Measurements from ENCODE around the gene C2CD5. TPM values are rescaled to one million over a fixed set of nuclear protein-coding genes. Genes with fewer than 3 reads are reported as not detected.

Gene C2CD5
- total RNA-seq, 1 donor from 2014 or later = 47.1 TPM

GRCh38 chr12:22473212-22473611, 71.1 kb downstream of the C2CD5 start:
- DNase-seq (ENCODE audit: low read depth, low spot score) = no peak
- Mint-ChIP-seq H3K36me3 (ENCODE audit: low read depth) (peaks cover 11% of the 10 kb centered on the region), H3K4me3 (no peak overlapping the region), H3K4me1 (peaks cover 11% of the 10 kb centered on the region), H3K27me3 (ENCODE audit: low read depth) (no peaks in the 10 kb centered on the region), H3K9me3 (no peaks in the 10 kb centered on the region), H3K27ac (ENCODE audit: unreplicated experiment) (no peak overlapping the region)
- TF ChIP-seq, protein P1, sequence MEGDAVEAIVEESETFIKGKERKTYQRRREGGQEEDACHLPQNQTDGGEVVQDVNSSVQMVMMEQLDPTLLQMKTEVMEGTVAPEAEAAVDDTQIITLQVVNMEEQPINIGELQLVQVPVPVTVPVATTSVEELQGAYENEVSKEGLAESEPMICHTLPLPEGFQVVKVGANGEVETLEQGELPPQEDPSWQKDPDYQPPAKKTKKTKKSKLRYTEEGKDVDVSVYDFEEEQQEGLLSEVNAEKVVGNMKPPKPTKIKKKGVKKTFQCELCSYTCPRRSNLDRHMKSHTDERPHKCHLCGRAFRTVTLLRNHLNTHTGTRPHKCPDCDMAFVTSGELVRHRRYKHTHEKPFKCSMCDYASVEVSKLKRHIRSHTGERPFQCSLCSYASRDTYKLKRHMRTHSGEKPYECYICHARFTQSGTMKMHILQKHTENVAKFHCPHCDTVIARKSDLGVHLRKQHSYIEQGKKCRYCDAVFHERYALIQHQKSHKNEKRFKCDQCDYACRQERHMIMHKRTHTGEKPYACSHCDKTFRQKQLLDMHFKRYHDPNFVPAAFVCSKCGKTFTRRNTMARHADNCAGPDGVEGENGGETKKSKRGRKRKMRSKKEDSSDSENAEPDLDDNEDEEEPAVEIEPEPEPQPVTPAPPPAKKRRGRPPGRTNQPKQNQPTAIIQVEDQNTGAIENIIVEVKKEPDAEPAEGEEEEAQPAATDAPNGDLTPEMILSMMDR (conservative IDR thresholded peaks at IDR 0.05) = no peak

- H3K9me3 Mint-ChIP-seq = no peaks in the 10 kb centered on the region
Observed at GRCh38 chr12:22467190-22467589, 77.2 kb downstream of the C2CD5 start.

DNA sequence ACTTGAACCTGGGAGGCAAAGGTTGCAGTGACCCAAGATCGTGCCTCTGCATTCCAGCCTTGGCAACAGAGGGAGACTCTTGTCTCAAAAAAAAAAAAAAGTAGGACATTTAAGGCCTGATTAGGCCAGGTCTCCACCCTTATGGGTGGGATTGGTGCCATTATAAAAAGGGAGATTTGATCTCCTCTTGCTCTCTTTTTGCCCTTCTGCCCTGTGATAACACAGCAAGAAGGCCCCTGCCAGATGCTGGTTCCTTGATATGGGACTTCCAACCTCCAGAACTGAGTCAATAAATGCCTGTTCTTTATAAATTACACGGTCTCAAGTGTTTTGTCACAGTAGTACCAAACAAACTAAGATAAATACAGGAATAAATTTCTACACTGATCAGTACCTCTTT, 81.0 kb downstream of the C2CD5 start:
- no peak for DNase-seq (ENCODE audit: low read depth, low spot score)
- Mint-ChIP-seq H3K4me1 (peaks cover 3% of the 10 kb centered on the region), H3K36me3 (ENCODE audit: low read depth) (no peaks in the 10 kb centered on the region), H3K27me3 (ENCODE audit: low read depth) (no peaks in the 10 kb centered on the region), H3K27ac (ENCODE audit: unreplicated experiment) (no peak overlapping the region), H3K9me3 (no peaks in the 10 kb centered on the region), H3K4me3 (no peak overlapping the region)
- TF ChIP-seq, protein P1 (conservative IDR thresholded peaks at IDR 0.05) = no peak

More at GRCh38 chr12:22467190-22467589, 77.2 kb downstream of the C2CD5 start:
- TF ChIP-seq, protein P1 (conservative IDR thresholded peaks at IDR 0.05) = no peak
- no peaks in the 10 kb centered on the region for H3K4me1 Mint-ChIP-seq
- no peaks in the 10 kb centered on the region for H3K36me3 Mint-ChIP-seq (ENCODE audit: low read depth)
- no peak for DNase-seq (ENCODE audit: low read depth, low spot score)
- H3K27ac Mint-ChIP-seq (ENCODE audit: unreplicated experiment) = no peak overlapping the region
- no peaks in the 10 kb centered on the region for H3K27me3 Mint-ChIP-seq (ENCODE audit: low read depth)
- H3K4me3 Mint-ChIP-seq = no peak overlapping the region

DNA sequence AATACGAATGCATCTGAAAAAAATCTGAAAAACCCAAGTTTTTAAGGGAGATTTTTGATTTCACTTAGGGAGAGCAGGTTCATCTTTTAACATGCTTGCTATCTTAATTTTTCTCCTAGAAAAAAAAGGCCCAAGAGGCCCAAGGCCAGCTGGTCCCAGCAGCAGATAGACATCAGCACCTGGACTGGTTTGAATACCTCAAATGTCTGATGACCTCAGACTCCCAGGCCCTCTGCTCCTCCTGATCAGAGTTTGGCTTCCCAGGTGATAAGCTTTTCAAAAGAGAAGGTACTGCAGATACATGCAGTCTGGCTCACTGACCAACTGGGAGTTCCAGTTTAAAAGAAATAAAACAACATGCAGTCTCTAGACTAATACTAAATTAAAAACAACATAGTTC, 82.6 kb downstream of the C2CD5 start:
- no peak overlapping the region for H3K4me3 Mint-ChIP-seq
- no peaks in the 10 kb centered on the region for H3K36me3 Mint-ChIP-seq (ENCODE audit: low read depth)
- H3K27ac Mint-ChIP-seq (ENCODE audit: unreplicated experiment) = no peak overlapping the region
- TF ChIP-seq, protein P1 (conservative IDR thresholded peaks at IDR 0.05) = no peak
- peaks cover 3% of the 10 kb centered on the region for H3K4me1 Mint-ChIP-seq
- no peaks in the 10 kb centered on the region for H3K27me3 Mint-ChIP-seq (ENCODE audit: low read depth)
- H3K9me3 Mint-ChIP-seq = no peaks in the 10 kb centered on the region
- no peak for DNase-seq (ENCODE audit: low read depth, low spot score)

GRCh38 chr12:22459838-22460490, 84.4 kb downstream of the C2CD5 start:
- peaks cover 3% of the 10 kb centered on the region for H3K4me1 Mint-ChIP-seq
- no peaks in the 10 kb centered on the region for H3K36me3 Mint-ChIP-seq (ENCODE audit: low read depth)
- TF ChIP-seq, protein P1 (conservative IDR thresholded peaks at IDR 0.05) = peak; percentile 86
- H3K9me3 Mint-ChIP-seq = no peaks in the 10 kb centered on the region
- DNase-seq (ENCODE audit: low read depth, low spot score) = no peak
- H3K27me3 Mint-ChIP-seq (ENCODE audit: low read depth) = no peaks in the 10 kb centered on the region
- H3K4me3 Mint-ChIP-seq = no peak overlapping the region
- no peak overlapping the region for H3K27ac Mint-ChIP-seq (ENCODE audit: unreplicated experiment)

All from neural crest cell (in vitro differentiated cells).